Measurements from ENCODE around the gene RNF213. TPM values are rescaled to one million over a fixed set of nuclear protein-coding genes. Genes with fewer than 3 reads are reported as not detected.
"Not testable (repeated sequence)": the region's sequence is repeated elsewhere in the genome, so short reads cannot be mapped to it uniquely, and the experiment has no call there.

RNF213 gene
- total RNA-seq, 1 donor from 2014 or later: 80.5 TPM

GRCh38 chr17:80330276-80330675, 69.6 kb downstream of the RNF213 start:
- TF ChIP-seq CTCF (conservative IDR thresholded peaks at IDR 0.05; ENCODE audit: low read depth, low read length): no peak
- H3K4me3 ChIP-seq (ENCODE audit: low read depth, low read length): no peak overlapping the region
- DNase-seq (ENCODE audit: low read depth): no peak

DNA sequence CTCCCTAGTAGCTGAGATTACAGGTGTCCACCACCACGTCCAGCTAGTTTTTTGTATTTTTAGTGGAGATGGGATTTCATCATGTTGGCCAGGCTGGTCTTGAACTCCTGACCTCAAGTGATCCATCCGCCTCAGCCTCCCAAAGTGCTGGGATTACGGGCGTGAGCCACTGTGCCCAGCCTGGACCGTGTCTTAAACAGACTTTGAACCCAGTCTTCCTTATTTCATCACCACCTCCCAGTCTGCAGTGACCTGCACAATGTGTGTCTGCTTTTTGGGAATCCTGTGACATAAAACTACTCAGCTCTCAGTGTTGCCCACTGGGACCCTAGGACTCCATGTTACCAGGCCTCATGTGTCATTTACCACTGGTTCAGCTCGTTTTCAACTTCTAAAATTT, 70.3 kb downstream of the RNF213 start:
- not testable (repeated sequence) for DNase-seq (ENCODE audit: low read depth)

DNA sequence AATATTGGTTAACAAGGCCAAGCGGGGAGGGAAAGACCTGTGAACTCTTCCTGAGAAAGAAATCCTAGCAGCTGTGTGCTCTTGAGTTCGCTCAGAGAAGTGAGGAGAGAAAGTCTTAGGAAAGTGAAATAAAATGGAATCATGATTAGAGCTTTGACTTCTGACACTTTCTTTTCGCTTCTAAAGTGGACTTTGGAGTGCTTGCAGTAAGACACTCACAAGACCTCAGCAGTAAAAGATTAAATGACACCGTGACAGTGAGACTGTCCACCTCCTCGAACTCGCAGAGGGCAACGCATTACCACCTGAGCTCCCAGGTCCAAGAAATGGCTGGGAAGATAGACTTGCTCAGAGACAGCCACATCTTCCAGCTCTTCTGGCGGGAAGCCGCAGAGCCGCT, 71.2 kb downstream of the RNF213 start:
- no peak for TF ChIP-seq CTCF (conservative IDR thresholded peaks at IDR 0.05; ENCODE audit: low read depth, low read length)
- no peak overlapping the region for H3K4me3 ChIP-seq (ENCODE audit: low read depth, low read length)
- no peak for DNase-seq (ENCODE audit: low read depth)

More for the DNA sequence above, 70.3 kb downstream of the RNF213 start:
- H3K4me3 ChIP-seq (ENCODE audit: low read depth, low read length): not testable (repeated sequence)

DNA sequence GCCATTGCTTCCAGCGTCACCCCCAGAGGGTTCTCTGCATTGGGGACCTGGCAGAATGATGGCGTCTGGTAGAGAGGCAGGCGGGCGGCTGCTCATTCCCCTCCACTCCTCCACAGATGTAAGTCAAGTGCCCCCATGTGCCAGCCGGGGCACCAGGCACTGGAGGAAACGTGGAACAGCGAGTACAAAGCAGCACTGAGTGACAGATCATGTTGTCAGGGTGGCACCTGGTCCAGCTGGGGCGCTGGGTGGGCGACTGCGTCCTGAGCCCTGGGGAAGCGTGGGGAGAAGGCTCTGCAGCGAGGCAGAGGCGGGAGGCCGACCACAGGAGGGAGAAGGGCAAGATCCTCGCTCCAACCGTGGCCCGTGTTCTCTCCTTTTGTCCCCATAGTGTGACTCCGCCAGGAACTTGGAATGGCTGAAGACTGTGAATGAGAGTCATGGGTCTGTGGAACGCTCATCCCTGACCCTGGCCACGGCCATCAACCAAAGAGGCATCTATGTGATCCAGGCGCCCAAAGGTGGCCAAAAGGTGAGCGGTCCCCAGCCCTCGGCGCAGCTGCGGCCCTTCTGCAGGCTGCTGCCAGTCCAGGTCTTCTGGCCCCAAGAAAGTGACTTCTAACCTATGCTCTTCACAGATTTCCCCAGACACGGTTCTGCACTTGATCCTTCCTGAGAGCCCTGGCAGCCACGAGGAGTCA, 76.7 kb downstream of the RNF213 start:
- no peak for TF ChIP-seq CTCF (conservative IDR thresholded peaks at IDR 0.05; ENCODE audit: low read depth, low read length)
- no peak for DNase-seq (ENCODE audit: low read depth)
- no peak overlapping the region for H3K4me3 ChIP-seq (ENCODE audit: low read depth, low read length)

DNA sequence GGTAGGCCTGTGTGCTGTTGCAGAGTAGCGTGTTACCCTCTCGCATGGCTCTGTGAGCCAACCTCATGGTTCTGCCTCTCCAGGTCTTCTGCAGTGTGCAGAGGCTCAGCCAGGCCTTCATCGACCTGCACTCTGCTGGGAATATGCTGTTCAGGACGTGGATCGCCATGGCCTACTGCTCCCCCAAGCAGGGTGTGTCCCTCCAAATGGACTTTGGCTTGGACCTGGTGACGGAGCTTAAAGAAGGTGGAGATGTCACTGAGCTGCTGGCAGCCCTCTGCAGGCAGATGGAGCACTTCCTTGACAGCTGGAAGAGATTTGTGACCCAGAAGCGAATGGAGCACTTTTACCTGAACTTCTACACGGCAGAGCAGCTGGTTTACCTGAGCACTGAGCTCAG, 78.5 kb downstream of the RNF213 start:
- no peak for TF ChIP-seq CTCF (conservative IDR thresholded peaks at IDR 0.05; ENCODE audit: low read depth, low read length)
- no peak overlapping the region for H3K4me3 ChIP-seq (ENCODE audit: low read depth, low read length)
- DNase-seq (ENCODE audit: low read depth): no peak

DNA sequence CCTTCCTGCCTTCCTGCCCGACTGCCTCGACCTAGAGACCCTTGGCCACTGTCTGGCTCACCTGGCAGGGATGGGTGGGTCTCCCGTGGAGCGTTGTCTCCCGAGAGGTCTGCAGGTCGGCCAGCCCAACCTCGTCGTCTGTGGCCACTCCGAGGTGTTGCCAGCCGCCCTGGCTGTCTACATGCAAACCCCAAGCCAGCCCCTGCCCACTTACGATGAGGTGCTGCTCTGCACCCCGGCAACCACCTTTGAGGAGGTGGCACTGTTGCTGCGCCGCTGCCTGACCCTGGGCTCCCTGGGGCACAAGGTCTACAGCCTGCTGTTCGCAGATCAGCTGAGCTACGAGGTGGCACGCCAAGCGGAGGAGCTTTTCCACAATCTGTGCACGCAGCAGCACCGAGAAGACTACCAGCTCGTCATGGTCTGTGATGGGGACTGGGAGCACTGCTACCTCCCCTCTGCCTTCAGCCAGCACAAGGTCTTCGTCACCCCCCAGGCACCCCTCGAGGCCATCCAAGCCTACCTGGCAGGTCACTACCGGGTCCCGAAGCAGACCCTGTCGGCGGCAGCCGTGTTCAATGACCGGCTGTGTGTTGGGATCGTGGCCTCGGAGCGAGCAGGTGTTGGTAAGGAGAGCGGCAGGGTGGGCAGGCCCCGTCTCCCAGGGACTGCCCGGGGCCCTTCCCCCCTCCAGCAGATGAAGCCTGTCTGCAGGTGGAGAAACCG, 79.2 kb downstream of the RNF213 start:
- DNase-seq (ENCODE audit: low read depth): no peak
- no peak for TF ChIP-seq CTCF (conservative IDR thresholded peaks at IDR 0.05; ENCODE audit: low read depth, low read length)
- H3K4me3 ChIP-seq (ENCODE audit: low read depth, low read length): no peak overlapping the region

GRCh38 chr17:80345321-80345720, 84.7 kb downstream of the RNF213 start:
- H3K4me3 ChIP-seq (ENCODE audit: low read depth, low read length): no peak overlapping the region
- TF ChIP-seq CTCF (conservative IDR thresholded peaks at IDR 0.05; ENCODE audit: low read depth, low read length): no peak
- DNase-seq (ENCODE audit: low read depth): no peak
